Fibroblast of skin of left biceps (primary cell): ENCODE data around the gene AACS.

ENCODE experiments used
- DNase-seq, 2 experiments: peaks; one replicate each; pipeline ENCODE4 v3.0.0-alpha.2; 2013; ENCODE audit warnings: low read depth in 2 of 2

Gene AACS

DNA sequence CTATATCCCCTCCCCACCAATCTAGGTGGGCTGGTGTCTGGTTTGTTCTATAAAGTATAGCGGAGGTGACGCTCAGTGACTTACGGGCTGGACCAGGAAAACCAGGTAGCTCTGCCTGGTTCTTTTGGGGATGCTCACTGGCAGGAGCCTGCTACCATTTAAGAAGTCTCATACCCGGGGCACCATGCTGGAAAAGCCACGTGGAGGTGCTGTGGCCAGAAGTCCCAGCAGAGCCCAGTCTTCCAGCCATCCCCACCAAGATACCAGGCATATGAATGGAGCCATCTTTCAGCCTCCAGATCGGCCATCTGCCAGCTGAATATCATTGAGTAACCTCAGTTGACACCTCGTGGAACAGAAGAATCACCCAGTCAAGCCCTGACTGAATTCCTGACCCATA is 87.2 kb downstream of the AACS start:
- no peak for DNase-seq

DNA sequence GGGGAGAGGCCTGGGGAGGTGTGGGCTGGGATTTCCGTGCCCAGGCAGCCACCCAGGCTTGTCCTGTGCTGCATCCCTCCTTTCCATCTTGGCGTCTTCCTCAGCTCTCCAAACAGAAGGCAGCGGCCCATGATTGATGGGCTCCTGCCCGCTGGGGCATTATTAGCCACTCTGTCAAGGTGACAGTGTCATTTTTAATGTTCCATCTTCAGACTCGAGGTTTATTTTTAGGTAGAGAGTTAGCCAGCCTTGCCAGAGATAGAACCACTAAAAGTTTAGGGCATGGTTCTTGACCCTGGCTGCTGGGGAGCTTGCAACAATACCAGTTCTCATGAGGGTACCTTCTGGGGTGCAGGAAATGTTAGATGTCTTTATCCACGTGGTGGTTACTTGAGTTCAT is 90.1 kb downstream of the AACS start:
- DNase-seq = no peak

DNA sequence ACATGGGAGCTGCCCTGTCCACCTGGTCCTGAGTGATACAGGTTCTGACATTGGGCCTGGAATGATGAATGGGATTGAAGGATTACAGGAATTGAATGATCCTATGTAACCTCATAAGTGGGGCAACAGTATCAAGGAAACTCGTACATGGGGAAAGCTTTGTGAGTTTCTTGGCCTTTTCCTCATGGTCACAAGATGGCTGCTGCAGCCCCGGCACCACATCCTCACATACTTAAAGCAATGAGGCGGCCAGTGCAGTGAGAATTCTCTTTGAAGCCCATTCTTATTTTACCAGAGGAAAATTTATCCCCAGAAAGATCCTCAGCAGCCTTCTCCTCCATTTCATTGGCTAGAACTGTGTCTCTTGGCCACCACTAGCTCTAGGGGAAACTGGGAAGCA is 91.9 kb downstream of the AACS start:
- DNase-seq = no peak

DNA sequence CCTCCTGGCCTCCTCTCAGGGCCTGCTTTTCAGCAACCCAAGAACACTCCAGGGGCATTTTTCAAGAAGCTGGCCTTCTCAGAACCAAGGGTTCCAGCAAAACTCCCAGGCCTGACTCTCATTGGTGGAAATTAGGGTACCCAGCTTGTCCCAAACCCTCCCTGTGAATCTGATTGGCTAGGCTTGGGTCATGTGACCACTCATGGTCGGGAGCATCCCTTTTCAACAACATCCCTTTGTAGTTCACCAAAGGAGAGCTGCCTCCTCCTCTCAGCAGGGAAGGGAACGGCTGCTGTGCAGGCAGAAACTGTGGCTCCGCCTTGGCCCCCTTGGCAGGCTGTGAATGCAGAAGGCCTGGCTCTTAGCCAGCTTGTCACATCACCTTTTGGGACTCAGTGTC is 94.5 kb downstream of the AACS start:
- no peak for DNase-seq

DNA sequence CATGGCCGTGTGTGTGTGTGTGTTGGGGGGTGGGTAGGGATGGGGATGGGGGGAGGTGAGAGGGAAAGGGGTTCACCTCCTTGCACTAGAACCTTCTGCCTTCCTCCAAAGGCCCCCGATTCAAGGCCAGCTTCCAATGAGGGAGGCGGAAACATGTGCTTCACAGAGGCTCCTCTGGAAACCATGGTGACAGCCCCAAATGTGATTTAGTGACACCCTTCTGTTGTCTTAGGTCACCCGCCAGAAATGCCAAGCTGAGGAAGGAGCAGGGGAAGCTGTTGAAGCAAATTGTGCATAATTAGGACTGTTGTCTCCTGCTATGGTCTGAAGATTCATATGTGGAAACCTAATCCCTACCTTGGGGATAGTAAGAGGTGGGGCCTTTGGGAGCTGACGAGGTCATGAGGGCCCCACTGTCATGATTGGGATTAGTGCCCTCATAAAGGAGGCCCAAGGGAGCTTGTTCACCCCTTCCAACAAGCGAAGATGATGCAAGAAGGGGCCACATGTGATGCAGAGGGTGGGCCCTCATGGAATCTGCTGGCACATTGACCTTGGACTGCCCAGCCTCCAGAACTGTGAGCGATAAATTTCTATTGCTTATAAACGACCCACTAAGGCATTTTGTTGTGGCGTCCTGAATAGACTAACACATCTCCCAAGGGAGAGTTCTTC is 95.2 kb downstream of the AACS start:
- DNase-seq = no peak

DNA sequence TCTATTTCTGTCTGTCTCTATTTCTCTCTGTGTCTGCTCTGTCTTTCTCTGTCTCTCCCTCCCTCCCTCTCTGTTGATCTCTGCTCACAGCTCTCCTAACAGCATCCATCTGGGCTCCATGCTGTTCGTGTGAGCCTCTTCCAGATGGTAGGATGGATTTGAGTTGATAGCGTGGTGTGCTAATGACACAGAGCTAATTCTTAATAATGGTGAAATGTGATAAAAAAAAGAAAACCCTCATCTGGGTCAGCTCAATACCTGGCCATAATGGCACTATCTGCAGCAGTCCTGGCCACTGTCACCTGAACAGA is 96.4 kb downstream of the AACS start:
- no peak for DNase-seq

DNA sequence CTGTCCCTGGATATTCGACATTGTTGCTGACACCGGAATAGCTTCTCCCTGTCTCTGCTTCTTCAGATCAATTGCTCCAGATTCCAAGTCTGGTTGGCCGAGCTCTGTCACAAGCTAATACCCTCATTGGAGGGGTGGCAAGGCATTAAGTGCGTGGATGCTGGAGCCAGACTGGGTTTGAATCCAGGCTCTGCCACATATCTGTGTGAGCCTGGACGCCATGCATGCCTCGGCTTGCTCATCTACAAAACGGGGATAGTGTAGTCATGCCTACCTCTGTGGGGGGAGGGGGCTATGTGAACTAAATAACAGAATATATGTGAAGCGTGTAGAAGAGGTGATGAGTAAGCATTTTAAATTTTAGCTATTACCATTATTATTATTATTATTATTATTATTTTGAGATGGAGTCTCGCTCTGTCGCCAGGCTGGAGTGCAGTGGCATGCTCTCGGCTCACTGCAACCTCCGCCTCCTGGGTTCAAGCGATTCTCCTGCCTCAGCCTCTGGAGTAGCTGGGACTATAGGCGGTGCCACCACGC is 97.3 kb downstream of the AACS start:
- DNase-seq = no peak

DNA sequence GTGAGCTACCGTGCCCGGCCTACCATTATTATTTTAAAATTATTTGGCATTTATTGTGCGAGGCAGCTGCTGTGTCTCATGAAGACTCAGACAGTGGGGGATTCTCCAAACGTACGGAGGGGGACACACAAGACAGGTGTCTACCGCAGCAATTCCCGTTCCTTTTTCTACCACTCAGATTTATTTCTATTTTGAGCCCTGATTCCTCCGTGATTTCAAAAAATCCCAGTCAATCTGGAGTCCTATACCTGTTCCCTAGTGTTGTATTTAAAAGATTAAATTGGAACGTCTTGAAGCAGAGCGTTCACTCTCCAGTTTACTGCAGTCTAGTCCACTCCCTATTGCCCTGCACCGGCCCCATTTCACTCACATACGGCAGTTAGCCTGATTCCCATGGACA is 97.9 kb downstream of the AACS start:
- DNase-seq = no peak

DNA sequence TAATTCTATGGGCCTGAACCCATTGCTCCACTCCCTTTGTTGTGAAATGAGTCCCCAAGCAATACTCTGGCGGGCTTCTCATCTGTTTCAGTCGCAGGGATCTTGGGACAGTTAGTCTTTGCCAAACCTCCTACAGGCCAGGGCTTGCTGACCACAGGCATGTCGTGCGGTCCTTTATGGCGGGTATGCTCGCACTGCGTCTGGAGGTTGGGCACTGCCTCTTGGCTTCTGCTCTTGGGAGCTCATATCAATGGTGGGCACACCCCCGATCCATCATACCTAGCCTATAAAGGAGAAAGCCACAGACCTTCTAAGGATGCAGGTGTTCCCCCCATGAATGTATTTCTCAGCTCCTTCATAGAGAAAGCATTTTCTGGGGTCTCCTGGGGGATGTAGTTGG is 99.3 kb downstream of the AACS start:
- no peak for DNase-seq

DNA sequence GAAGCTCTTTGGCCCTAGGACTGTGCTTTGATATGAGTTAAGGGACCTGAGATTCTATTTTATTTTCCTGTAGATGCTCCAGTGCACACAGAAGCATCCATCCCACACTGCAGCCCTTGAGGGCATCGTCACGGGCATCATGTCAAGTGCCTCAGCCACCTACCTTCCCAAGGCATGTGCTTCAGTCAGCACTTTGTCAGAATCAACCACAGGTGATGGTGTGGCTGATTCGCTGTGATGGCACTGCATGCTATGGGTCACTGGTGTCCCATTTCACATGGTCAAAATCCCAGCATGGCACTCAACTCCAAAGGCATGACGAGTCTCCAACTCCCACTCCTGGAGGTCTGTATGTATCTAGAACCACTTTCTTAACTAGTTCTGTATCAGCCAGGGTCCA is 100.8 kb downstream of the AACS start:
- no peak for DNase-seq

DNA sequence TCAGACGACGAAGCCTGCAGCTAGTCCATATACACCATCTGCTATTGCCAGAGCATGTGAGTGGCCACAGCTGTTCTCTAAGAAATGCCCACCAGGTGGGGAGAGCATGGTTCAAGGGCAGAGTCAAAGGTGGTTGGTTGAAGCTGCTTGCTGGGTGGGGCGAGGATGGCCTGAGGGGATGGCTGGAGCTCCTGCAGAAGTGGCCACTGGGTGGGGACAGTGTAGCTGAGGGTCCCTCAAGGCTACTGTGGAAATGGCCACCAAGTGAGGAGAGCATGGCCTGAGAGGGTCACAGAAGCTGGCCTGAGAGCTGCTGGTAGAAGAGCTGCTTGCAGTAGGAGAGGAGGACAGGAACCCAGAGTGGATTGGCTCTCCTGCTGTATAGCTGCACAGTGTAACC is 102.4 kb downstream of the AACS start:
- DNase-seq = no peak

DNA sequence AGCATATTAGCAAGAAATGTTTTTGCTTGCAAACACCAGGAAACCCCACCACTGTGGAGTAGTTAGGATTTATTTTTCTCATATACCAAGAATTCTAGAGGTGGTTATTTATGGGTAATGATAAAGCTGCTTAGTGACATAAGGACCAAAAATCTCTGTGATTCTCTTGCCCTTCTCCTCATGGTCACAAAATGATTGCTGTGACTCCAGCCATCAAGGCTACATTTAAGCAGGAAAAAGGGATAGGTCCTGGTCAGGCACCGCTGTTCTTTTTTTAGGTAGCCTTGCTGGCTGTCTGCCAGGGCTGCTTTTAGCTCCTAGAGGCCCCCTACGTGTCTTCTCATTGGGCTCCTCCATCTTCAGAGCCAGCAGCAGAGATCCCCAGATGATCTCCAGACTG is 104.2 kb downstream of the AACS start:
- no peak for DNase-seq

DNA sequence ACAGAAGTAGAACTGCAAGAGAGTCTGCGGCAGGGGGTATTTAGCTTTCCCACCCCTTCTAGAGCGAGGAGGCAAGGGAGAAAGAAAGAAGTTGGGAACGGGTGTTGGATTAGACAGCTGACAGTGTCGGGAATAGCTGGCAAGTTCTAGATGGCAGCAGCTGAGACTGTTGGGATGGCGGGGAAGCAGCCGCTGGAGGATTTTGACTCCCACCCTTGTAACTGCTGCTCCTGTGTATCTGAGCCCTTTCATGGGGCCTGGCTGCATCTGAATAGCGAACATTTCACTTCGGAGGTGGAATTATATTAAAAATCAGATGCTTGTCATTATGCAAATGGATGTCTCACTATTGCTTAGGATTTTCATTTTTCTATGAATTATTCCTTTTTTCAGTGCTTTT is 104.6 kb downstream of the AACS start:
- DNase-seq = no peak

DNA sequence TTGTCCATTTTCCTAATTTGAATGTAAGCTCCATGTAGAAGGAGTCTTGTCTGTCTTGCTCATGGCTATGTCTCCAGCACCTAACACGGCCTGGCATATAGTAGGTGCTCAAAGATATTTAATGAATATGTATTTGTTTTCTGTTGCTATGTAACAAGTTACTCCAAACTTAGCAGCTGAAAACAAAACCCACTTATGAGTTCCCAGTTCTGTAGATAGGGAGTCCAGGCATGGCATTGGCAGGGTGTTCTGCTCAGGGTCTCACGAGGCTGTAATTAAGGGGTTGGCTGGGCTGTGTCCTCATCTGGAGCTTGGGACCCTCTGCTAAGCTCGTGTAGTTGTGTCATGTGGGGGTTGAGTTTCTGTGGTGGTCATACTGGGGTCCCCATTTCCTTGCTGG is 106.0 kb downstream of the AACS start:
- no peak for DNase-seq

DNA sequence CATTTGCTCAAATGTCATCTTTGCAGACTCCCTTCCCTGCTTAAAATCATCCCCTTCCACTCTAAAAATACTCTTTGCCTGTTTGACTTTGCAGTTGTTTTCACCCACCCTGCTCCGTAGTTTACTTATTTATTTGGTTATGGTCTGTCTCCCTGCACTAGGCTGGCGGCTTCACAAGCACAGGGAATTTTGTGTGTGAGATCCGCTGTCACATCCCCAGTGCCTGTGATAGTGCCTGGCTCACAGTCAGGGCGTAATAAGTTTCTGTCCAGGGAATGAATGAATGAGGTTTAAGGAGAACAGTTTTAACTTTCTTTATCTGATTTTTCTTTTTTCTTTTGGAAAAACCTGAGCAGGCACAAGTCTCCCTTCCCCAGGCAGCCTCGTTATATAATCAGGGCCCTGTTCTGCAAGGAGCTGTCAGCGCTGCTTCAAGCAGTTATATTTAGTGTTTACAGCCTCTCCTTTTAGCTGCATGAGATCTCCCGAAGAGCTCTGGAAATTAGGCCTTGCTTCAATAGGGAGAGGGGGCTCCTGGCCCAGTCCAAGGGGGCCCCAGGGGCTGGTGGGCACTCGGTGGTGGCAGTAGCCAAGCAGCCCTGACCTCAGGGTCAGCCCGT is 107.1 kb downstream of the AACS start:
- DNase-seq = no peak

DNA sequence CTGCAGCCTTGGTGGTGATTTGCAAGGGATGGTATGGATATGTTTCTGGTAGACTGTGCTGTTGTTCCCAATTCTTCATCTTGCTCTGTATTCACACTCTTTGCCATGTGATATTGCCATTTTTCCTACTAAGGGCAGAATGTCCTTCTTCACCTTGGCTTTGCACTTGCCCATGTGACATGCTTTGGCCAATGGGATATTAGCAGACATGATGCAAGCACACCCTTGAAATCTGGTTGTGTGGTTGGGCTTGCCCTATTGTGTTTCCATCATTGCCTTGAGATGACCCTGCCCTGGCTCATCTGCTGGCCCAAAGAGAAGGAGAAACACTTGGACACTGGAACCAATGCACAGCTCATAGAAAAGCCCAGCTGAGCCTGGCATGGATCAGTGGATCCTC is 110.3 kb downstream of the AACS start:
- DNase-seq = no peak

DNA sequence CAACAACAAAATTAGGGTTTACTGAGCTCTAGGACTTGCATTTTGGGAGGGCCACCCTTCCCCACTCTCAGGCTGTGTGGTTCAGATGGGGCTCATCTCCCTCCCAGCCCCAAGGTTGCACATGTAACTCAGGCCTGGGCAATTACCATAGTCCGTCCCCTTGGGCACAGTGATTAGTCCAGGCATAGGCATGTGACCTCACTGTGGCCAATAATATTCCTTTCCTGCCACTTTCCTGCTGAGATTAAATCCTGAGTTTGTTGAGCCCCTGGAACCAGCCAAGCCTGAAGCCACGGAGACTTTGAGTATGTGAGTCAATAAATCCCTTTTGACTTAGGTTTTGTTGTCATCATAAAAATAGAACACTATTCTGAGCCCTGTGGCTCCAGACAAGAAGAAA is 113.0 kb downstream of the AACS start:
- DNase-seq = no peak

DNA sequence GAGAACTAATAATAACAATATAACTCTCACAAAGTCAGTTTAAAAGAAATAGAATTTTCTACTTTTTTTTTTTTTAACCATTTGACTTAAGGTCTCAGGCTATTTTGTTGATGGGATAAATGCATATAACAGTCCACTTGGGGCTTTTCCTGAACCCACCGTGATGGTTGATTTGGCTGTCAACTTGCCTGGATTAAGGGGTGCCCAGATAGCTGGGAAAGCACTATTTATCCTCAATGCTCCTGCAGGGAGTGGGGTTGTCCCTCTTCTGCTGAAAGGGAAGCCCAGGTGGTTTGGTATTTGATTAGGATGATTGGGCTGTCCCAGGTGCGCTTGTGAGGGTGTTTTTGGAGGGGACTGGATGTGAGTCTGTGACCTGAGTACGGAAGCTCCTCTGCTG is 114.9 kb downstream of the AACS start:
- DNase-seq = no peak

DNA sequence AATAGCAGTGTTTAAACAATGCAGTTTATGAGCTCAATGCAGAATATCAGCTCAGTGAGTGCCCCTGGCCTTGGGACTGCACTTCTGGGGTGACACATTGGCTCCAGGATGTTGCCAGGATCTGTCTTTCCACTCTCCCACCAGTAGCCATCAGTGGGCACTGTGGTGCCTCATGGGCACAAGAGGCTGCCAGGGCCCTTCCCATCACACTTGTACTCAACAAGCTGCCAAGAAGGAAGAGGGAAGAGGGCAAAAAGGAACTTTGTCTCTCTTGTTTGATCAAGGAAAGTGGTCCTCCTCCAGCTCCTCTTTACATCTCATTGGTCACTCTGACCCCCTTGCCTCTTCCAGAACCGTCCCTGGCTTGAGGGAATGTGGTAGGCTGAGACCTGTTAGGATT is 115.9 kb downstream of the AACS start:
- no peak for DNase-seq

DNA sequence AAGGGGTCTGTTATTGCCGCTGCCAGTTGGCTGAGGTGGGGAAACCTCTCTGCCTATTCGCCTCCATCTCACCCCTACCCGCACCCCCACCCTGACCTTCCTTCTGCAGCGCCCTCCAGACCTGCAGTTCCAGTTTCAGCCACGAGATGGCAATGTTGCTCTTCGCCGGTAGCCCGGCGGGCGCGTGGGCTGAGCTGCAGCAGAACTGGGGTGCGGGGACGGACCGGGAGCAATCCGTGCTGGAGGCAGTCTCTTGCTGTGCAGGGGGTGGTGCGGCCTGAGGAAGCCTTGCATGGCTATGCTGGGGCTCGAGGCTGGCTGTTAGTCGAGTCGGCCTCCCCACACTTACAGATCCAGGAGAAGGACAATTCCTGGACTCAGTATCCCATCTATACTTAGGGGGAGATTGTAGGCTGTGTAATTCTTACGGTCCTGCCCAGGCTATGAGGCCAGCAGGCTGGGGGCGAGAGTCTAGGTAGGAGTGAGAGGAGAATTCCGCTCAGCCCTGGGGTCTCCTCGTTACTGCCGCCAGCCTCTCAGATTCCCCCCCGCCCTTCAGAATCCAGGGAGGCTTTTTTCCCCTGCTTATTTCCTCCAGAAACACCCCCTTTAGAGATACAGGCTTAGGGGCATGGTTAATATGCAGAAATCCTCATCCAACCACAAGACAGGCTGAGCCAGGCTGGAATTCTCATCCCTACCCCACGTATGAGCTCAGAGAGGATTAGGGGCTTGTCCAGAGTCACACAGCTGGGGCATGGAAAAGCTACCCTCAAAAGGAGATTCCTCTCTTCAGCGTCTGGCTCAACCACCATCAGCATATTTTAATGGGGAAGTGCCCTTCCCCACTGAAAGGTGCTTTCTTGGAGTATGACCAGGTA is 118.2 kb downstream of the AACS start:
- peak; percentile 46 to 48 for DNase-seq

DNA sequence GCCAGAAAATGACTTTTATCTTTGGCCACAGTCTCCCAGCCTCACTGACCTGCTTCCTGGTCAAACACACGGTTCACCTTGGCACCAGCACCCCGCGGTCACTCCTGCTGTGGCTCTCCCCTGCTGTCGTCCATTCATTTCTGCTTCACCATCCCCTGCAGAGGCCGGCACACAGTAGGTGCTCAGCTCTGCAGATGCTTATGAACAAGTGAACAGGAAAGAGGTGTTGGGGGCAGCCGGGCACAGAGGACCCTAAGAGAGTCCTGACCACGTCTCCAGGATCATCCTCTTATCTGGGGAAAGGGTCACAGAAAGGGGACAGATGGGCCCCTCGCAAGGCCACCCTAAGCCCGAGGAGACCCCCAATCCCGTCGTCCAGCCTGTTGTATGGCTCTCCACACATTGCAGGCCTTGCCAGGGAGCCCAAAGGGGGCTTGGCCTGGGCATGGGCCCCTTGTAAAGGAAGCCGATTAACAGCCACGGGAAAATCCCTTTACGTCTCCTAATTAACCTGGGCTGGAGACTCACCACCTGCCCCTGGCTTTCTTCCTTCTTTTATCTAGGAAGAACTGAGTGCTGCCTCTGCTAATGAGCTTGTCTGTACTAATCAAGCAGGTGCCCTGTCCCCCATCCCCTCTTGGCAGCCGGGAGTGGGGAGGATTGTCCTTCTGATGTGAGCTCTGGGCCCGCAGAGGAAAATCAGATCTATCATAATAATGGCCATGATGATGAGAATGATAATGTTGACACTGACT is 119.2 kb downstream of the AACS start:
- DNase-seq = no peak

DNA sequence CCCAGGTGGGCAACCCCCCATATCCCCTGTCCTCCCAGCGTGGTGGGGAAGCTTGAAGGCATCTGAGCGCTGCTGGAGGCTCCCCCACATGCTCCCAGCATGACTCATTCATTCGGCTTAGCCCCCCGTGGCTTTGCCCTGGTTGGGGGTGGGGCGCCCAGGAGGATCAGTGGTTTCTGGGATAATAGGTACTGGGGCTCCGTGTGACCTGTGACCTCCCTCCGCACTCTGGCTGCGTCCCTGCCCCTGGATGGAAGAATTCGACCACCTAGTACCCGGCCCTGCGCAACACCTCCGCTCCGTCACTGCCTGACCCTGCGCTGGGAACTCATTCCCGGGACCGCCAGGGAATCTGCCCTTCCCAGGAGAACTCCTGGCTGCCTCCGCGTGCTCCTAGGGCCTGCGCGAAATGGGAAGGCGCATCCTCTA is 120.1 kb downstream of the AACS start:
- DNase-seq = no peak
